ENCODE results near the gene CRLF3.
"Not testable (repeated sequence)": the region's sequence is repeated elsewhere in the genome, so short reads cannot be mapped to it uniquely, and the experiment has no call there.

DNA sequence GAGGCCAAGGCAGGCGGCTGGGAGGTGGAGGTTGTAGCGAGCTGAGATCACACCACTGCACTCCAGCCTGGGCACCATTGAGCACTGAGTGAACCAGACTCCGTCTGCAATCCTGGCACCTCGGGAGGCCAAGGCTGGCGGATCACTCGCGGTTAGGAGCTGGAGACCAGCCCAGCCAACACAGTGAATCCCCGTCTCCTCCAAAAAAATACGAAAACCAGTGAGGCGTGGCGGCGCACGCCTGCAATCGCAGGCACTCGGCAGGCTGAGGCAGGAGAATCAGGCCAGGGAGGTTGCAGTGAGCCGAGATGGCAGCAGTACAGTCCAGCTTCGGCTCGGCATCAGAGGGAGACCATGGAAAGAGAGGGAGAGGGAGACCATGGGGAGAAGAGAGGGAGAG, 88.1 kb downstream of the CRLF3 start:
- not testable (repeated sequence) for TF ChIP-seq TAF1 (IDR thresholded peaks at IDR 0.05; ENCODE audit: borderline replicate concordance, low read depth, low read length); POLR2A (IDR thresholded peaks at IDR 0.05; ENCODE audit: low read depth, low read length); POLR2AphosphoS5 (IDR thresholded peaks at IDR 0.05; ENCODE audit: low read depth, low read length)
